GM10266 (cell line): ENCODE measurements around the gene PKIB.

Experiments used
- DNase-seq: peaks from one replicate; pipeline ENCODE4 v3.0.0; 2012; ENCODE audit errors: extremely low spot score
- TF ChIP-seq, protein P1 (sequence below): IDR thresholded peaks from 2 replicates; pipeline ENCODE4 v1.5.1; 2012; ENCODE audit warnings: mild to moderate bottlenecking, low read depth; ENCODE audit not compliant: control insufficient read depth, insufficient read depth; ENCODE audit errors: missing control alignments

PKIB gene

DNA sequence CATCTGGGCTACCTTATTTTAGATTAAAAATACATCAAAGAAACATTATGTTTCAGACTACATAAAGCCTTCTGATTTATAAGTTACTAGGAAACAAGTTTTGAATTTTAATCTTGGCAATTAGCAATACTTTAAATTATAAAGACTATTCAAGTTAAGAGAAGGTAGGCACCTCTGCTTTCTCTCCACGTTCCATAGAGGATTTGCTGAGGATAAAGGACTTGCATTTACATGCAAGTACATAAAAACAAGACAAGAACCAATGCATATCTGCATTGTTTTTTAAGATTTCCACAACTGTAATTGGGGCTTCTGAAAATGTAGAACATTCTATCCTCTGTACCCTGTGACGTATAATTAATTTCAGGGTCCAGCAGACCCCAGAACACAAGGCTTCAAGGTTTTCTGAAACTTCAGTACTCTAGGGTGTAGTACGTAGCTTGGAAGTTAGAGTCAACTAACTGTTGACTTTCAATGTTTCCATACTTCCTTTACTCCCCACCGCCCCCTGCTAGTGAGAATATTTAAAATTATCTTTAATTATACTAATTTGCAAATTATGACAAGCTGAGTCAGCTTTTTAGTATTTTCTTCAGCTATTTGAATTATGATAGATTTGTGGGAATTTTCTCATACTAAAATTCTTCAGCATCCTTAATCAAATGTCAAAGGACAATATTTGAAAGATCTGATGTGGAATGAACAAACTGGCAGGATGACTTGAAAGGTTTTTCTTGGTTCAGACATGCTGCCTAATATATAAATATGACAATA is 82.8 kb downstream of the PKIB start:
- no peak for DNase-seq
- TF ChIP-seq, protein P1, sequence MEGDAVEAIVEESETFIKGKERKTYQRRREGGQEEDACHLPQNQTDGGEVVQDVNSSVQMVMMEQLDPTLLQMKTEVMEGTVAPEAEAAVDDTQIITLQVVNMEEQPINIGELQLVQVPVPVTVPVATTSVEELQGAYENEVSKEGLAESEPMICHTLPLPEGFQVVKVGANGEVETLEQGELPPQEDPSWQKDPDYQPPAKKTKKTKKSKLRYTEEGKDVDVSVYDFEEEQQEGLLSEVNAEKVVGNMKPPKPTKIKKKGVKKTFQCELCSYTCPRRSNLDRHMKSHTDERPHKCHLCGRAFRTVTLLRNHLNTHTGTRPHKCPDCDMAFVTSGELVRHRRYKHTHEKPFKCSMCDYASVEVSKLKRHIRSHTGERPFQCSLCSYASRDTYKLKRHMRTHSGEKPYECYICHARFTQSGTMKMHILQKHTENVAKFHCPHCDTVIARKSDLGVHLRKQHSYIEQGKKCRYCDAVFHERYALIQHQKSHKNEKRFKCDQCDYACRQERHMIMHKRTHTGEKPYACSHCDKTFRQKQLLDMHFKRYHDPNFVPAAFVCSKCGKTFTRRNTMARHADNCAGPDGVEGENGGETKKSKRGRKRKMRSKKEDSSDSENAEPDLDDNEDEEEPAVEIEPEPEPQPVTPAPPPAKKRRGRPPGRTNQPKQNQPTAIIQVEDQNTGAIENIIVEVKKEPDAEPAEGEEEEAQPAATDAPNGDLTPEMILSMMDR: no peak

DNA sequence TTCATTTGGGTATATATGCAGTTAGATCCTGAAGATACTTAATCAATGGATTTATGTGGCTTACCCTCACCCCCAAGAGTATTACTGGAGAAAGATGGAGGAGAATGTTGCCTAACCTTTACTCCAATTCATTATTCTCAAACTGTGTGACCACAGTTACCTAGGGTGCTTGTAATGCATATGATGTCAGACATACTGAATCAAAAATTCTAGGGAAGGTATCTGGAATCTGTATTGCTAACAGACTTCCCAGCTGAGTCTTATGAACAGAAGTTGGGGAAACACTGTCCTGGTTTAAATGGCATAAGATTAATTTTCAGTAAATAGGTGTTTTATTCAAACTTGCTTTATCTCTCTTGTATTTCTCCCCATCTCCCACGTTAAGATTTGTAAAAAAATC is 83.9 kb downstream of the PKIB start:
- TF ChIP-seq, protein P1: no peak
- DNase-seq: no peak

DNA sequence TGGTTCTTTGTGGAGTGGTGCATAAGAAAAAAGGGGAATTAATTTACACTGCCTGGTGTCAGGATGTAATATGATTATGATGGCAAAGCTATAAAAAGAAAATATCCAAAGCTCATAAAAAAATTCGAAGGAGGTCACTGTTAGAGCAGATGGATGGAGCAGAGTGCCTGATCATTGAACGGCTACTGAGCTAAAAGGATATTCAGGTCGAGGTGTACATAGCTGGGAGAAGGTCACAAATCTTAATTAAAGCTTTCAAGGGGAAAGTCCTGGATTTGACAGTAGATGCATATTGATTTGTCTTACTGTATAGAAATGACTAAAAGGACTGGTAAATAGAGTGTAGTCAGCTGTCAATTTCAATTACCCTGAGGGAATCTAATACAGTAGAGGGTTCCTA is 84.4 kb downstream of the PKIB start:
- TF ChIP-seq, protein P1: no peak
- DNase-seq: no peak

DNA sequence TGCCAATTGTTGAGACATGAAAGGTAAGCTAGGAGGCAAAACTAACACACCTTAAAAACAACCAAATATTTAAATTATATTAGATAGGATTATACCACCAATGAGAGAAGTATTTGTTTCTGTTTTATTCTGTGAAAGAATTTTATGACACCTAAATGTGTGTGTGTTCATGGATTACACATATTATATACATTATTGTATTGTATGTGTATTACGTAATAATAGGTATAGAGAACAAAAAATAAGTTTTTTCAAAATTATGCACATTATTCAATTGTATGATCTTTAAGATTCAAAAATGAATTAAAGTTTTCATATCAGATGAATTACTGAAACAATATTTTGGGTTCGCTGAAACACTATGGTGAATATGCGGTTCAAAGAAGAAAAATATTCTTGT is 85.0 kb downstream of the PKIB start:
- TF ChIP-seq, protein P1: no peak
- no peak for DNase-seq

DNA sequence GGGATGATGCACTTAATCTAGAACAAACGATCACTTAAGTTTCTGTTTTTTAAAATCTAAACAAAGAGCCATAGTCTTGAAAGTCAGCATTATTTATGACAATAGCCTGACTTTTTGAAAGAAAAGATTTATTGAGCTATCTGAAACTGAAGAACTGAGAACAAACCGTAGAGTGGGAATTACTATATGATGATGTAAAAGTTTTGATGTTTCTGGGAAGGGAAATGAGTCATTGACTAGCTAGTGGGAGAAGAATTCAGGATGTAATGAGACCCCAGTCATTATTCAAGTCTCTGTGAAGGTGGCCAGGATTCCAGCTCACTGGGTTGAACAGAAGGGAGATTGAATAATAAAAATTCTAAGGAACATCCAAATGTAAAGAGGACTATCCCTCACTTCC is 85.9 kb downstream of the PKIB start:
- DNase-seq: no peak
- TF ChIP-seq, protein P1: no peak

DNA sequence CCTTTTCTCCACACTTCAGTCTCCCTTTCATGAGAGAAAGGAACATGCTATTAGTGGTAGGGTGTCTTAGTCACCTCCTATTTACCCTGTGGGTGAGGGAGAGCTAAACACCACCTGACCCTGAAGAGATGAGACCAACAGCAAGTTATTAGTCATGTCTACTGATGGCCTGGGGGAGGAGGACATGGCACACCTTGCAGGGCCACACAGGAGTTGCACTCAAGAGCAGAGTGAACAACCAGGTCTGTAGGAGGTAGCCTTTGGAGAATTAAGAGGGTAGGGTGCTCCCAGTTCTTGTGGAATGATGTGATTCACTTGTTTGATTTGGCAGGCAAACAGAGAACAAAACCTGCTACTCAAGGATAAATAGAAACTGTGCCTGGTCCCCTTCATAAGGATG is 86.6 kb downstream of the PKIB start:
- TF ChIP-seq, protein P1: no peak
- DNase-seq: no peak

DNA sequence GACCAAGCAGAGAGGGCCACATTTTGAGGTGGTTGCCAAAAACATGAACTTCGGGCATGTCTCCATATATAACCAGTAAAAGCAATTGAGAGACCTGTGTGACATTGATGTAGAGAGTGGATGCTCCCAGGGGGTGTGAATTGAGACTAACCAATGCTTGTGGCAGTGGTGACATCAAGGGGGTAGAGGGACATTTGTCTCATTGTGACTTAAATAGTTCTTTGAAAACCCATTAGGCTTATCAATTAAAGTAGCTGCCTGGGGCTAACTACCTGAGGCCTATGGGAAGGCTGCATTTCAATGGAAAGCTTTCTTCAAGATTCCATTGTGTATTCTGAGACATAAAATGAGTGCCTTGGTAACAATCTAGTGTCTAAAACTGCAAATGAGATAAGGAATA is 87.3 kb downstream of the PKIB start:
- TF ChIP-seq, protein P1: no peak
- no peak for DNase-seq
